Fibroblast of peridontal ligament (primary cell): Measurements from ENCODE around the gene TMEM63B.
"Not testable (repeated sequence)": the region's sequence is repeated elsewhere in the genome, so short reads cannot be mapped to it uniquely, and the experiment has no call there.

ENCODE experiments used
- DNase-seq: peaks from one replicate; pipeline ENCODE4 v3.0.0-alpha.2; 2010; ENCODE audit errors: extremely low read depth

TMEM63B gene

GRCh38 chr6:44127186-44128019 is at the start of gene TMEM63B, which contains the start of gene MRPL14:
Gene TMEM63B (plus strand): TSS chr6:44127554. CDS start chr6:44134585, 7,031 bp downstream.
Gene MRPL14 (minus strand): TSS chr6:44127452. CDS start chr6:44116611, 10,841 bp downstream.
- DNase-seq = peak; percentile 83

- DNase-seq = no peak
Measured at GRCh38 chr6:44078219-44078826, 49.0 kb upstream of the TMEM63B start.

- peak; percentile 77 for DNase-seq
Measured at GRCh38 chr6:44078827-44079671, 48.3 kb upstream of the TMEM63B start.

- DNase-seq = no peak
Measured at GRCh38 chr6:44079672-44080071, 47.7 kb upstream of the TMEM63B start.

- no peak for DNase-seq
Measured at GRCh38 chr6:44080561-44081521, 46.5 kb upstream of the TMEM63B start.

- DNase-seq = no peak
Measured at GRCh38 chr6:44081753-44082152, 45.6 kb upstream of the TMEM63B start.

GRCh38 chr6:44082872-44083321 is 44.5 kb upstream of the TMEM63B start:
- DNase-seq = no peak

- peak; percentile 67 for DNase-seq
Measured at GRCh38 chr6:44084231-44085014, 42.9 kb upstream of the TMEM63B start.

- DNase-seq = no peak
Measured at GRCh38 chr6:44085219-44085618, 42.1 kb upstream of the TMEM63B start.

- peak; percentile 32 for DNase-seq
Measured at GRCh38 chr6:44086931-44087574, 40.3 kb upstream of the TMEM63B start.

- DNase-seq = no peak
Measured at GRCh38 chr6:44087623-44088022, 39.7 kb upstream of the TMEM63B start.

GRCh38 chr6:44088827-44089590 is 38.3 kb upstream of the TMEM63B start:
- DNase-seq = no peak

- DNase-seq = no peak
Measured at GRCh38 chr6:44090465-44090864, 36.9 kb upstream of the TMEM63B start.

- DNase-seq = not testable (repeated sequence)
Measured at GRCh38 chr6:44091356-44091755, 36.0 kb upstream of the TMEM63B start.

- DNase-seq = no peak
Measured at GRCh38 chr6:44091981-44092884, 35.1 kb upstream of the TMEM63B start.

GRCh38 chr6:44093066-44093465 is 34.3 kb upstream of the TMEM63B start:
- no peak for DNase-seq

GRCh38 chr6:44093750-44094402 is 33.5 kb upstream of the TMEM63B start:
- DNase-seq = no peak
